Activated CD4-positive, alpha-beta T cell treated with anti-CD3 and anti-CD28 coated beads, Interleukin-2, amount 50 U/mL, for 1 hour (primary cell): ENCODE results near the gene GRAMD1A.
"Not testable (repeated sequence)": the region's sequence is repeated elsewhere in the genome, so short reads cannot be mapped to it uniquely, and the experiment has no call there.

Experiments used
- DNase-seq: peaks from one replicate; pipeline ENCODE4 v3.0.0-alpha.2; 2020

The GRAMD1A gene

DNA sequence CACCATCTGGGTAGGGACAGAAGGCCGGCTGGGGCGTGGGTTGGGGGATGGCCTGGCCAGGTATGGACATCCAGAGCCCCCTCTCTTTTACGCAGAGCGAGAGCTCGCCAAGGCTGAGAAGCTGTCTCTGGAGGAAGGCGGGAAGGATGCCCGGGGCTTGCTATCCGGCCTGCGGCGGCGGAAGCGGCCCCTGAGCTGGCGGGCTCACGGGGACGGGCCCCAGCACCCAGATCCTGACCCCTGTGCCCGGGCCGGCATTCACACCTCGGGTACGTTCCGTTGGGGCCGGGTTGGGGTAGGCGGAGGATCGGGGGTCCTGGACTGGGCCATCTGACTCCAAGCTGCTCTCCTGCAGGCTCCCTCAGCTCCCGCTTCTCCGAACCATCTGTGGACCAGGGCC lies 21.5 kb downstream of the GRAMD1A start:
- DNase-seq: no peak

DNA sequence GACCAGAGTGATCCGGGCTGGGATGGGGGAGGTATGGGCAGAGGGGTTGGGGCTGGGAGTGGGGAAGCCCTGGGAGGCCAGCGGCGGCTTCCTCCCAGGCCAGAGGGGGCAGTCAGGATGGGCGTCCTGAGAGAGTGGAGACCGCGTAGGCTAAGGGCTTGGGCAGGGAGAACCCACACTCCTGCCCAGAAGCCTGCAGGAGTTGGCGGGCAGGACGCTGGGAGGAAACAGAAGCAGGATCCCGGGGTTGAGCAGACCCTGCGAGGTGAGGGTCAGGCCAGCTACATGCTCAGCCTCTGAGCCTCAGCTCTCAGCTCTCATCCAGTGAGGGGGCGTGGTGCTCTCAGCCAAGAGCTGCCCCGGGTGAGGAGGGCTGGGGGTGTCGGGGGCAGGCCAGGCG lies 22.3 kb downstream of the GRAMD1A start:
- no peak for DNase-seq

DNA sequence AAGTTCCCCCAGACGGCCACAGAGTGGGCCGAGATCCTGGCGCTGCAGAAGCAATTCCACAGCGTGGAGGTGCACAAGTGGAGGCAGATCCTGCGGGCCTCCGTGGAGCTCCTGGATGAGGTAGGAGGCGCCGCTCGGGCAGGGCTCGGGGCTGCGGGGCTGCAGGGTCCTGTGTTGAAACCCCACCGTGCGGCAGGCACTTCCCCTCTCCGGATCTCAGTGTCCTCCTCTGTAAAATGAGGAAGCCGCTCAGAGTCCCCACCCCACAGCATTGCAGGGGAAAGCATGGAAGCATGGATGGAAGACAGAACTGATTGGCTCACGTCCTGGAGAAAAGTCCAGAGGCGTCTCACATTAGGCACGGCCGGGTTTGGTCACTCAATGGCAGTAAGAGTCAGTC lies 23.3 kb downstream of the GRAMD1A start:
- DNase-seq: no peak

DNA sequence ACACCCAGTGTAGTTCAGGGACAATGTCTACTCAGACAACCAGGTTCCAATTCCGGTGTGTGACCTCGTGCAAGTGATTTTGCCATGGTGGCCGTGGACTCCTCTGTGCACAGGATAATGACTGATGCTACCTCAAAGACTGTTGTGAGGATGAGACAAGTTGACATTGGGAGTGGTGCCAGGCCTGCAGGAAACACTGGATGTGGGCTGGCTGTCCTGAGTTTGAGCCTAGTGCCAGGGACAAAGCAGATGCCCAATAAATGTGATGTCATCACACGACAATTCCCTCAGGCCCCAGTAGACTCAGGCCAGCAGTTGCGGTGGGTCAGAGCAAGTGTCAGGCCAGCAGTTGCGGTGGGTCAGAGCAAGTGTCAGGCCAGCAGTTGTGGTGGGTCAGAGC lies 24.0 kb downstream of the GRAMD1A start:
- no peak for DNase-seq

DNA sequence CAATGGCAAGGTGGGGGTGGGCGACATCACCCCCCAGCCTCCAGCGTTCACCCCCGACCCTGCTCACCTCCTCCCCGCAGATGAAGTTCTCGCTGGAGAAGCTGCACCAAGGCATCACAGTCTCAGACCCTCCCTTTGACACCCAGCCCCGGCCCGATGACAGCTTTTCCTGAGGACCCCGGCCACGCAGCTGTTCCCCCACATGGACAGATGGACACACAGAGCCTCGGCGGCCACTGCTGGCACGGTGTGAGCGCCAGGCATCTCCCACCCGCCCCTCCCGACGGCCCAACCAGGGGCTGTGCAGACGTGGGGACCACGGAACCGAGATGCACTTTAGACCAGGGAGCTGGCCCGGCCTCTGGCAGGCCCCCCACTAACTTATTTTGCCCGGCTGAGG lies 25.8 kb downstream of the GRAMD1A start:
- DNase-seq: no peak

DNA sequence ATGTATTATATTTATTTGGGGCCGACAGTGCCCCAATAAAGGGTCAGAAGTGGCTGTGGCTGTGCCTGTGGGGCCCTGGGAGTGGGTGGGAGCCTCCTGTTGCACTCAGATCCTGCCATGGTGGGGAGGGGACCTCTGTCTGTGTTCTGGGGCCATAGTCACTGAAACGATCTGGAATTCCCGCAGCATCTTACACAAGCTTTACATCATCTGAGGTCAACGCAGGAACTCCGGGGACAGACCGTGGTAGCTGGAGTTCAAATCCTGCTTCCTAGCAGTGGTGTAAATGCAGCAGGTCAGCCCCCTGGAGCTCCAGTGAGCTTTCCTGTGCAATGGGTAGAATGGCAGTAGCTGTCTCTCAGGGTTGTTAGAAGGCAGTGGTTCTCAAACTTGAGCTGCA lies 26.3 kb downstream of the GRAMD1A start:
- no peak for DNase-seq

DNA sequence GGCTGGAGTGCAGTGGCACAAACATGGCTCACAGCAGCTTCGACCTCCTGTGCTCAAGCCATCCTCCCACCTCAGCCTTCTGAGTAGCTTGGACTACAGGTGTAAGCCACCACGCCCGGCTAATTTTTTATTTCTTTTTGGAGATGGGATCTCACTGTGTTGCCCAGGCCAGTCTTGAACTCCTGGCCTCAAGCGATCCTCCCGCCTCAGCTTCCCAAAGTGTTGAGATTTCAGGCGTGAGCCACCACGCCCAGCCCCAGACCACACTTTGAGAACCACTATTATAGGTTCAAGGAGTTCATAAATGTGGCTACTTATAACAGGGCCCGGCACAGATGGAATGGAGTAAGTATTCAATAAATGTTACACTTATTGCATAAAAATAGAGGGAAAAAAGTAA lies 26.9 kb downstream of the GRAMD1A start:
- no peak for DNase-seq

DNA sequence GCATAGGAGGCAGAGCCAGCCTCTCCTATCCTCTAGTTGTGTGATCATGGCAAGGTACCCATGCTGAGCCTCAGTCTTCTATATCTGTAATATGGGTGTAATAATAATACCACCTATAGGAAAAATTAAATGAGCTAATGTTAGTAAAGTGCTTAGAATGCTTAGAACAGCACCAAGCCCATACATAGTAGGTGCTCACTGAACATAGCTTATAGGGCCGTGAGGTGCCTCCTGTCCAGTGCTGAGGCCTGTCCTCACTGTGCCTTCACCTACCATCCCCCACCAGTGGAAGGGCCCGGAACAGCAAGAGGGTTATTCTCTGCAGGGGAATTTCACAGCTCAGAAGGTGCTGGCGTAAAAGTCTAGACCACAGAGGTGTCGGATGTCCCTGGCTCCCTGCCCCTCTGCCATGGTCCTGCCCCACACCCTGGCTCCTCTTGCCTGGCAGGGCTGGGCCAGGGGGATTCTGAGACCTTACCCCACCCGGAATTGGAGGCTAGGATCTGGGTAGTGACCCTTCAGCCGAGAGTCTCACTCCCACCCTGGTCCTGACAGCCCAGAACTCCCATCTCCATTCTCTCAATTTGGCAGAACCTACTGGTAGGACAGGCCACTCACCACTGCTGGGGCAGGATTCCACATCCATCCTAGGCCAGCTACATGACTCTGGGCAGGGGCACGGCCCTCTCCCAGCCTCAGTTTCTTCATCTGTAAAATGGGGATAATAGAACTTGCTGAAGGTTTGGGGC lies 27.9 kb downstream of the GRAMD1A start:
- DNase-seq: no peak

DNA sequence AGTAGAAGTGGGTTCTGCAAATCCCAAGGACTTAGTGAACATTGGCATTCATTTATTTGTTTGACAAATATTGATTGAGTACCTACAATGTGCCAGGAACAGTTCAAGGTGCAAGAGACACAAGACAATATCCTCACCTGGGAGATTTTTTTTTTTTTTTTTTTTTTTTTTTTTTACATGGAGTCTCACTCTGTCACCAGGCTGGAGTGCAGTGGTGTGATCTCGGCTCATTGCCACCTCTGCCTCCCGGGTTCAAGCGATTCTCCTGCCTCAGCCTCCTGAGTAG lies 28.4 kb downstream of the GRAMD1A start:
- DNase-seq: not testable (repeated sequence)

DNA sequence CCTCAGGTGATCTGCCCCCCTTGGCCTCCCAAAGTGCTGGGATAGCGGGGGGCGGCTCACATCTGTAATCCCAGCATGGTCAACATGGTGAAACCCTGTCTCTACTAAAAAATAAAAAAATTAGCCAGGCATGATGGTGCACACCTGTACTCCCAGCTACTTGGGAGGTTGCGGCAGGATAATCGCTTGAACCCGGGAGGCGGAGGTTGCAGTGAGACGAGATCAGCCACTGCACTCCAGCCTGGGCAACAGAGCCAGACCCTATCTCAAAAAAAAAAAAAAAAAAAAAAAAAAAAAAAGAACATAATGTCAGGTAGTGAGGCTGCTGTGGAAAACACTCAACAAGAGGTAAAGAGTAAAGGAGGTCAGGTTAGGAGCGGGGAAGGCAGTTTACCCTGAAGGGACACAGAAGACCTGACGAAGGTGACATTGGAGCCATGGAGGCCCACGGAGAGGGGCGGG lies 29.2 kb downstream of the GRAMD1A start:
- not testable (repeated sequence) for DNase-seq

DNA sequence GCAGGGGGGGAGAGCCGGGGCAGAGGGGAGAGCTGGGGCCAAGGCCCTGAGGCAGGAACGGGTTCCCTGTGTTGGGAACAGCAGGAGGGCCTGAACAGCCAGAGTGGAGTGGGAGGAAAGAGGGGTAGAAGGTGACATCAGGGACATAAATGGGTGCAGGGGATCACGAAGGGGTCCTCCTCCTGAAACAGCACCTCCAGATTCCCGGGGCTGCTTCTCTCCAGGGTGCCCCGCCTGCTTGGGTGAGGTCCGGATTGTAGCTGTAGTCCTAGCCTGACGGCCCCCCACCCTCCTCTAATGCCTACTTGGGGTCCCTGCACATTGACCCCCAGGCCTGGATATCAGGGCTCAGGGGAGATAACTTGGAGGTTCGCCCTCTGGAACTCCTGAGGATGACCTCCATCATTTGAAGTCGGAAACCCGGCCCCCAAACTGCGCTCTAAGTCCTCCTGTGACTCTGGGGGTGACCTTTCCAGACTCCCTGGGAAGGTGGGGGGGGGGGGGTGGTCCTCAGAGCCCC lies 29.7 kb downstream of the GRAMD1A start:
- DNase-seq: no peak

DNA sequence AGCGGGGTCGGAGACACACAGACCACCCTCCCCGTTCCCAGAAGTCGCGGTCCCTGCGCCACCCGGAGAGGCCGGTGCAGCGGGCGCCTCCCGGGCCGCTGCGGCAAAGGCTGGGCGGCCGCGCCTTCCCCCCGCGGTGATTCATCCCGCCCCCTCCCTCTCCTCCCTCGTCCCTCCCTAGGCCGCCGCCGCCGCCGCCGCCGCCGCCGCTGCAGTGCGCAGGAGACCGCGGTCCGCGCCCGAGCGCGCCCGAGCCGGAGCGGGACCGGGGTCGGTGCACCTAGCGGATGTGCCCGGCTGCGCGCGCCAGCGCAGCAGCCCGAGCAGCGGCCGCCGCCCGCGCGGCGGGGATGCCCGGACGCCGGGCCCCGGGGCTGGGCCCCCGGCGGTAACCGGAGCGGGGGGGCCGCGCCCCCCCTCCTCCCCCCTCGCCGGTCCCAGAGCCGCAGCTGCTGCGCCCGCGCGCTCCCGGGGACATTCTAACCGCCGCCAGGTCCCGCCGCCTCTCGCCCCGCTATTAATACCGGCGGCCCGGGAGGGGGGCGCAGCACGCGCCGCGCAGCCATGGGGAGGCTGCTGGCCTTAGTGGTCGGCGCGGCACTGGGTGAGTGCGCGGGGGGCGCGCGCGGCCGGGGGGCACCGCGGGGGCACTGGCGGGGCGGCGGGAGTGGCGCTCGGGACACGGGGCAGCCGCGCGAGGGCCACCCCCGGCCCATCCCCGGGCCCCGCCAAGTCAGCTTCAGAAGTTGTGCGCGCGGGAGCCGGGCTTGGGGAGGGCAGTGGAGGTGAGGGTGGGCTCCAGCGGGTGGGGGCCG lies 30.3 kb downstream of the GRAMD1A start, which contains the start of gene SCN1B:
SCN1B (plus strand) TSS at position 214 of the 815 bp plus-strand sequence; CDS start at position 565, 351 bp downstream.
- peak; percentile 61 for DNase-seq

DNA sequence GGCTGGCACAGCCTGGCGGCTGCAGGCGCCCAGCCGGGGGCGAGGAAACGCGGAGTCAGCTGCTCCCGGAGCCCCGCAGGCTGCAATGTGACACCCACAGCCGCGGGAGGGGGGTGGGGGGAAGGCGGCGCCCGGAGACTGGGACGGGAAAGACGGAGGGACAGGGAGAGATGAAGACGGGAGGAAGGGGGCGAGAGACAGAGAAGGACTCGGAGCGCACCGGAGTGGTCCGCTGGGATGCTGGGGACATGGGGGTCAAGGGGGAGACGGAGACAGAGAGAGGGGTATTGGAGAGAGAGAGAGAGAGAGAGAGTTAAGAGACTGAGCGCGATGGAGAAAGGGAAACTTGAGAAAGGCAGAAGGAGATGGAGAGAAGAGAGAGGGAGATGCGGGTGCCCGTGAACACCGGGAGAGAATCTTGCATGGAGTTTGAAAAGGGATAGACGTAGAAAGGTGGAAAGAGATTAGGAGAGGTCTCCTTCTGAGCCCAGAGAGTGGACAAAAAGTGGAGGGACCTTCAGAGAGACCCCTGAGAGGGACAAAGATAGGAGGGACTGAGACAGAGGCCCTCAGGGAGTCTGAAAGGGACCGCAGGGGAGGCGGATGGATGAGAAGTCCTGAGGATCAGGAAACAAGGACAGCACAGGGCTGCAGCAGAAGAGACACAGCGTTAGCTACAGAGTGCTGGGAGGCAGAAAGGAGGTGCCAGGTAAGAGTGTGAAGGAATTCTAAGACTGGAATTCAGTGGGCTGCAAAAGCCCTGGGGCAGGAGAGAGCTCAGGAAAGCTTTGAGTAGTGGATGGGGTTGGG lies 31.2 kb downstream of the GRAMD1A start:
- no peak for DNase-seq

DNA sequence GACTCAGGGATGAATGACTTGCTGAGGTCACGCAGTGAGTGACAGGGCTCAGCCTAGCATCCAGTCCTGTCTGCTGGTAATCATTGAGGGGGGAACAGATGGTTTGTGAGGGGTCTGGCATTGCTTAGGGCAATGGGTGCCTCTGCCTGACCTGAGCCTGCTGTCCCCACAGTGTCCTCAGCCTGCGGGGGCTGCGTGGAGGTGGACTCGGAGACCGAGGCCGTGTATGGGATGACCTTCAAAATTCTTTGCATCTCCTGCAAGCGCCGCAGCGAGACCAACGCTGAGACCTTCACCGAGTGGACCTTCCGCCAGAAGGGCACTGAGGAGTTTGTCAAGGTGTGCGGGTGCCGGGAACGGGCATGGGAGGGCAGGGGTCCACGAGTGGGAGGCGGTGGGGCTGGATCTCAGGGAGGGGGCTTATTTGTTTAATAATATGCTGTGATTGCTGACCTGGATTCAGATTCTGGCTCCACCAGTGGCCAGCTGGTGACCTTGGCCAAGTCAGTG lies 32.3 kb downstream of the GRAMD1A start:
- no peak for DNase-seq

DNA sequence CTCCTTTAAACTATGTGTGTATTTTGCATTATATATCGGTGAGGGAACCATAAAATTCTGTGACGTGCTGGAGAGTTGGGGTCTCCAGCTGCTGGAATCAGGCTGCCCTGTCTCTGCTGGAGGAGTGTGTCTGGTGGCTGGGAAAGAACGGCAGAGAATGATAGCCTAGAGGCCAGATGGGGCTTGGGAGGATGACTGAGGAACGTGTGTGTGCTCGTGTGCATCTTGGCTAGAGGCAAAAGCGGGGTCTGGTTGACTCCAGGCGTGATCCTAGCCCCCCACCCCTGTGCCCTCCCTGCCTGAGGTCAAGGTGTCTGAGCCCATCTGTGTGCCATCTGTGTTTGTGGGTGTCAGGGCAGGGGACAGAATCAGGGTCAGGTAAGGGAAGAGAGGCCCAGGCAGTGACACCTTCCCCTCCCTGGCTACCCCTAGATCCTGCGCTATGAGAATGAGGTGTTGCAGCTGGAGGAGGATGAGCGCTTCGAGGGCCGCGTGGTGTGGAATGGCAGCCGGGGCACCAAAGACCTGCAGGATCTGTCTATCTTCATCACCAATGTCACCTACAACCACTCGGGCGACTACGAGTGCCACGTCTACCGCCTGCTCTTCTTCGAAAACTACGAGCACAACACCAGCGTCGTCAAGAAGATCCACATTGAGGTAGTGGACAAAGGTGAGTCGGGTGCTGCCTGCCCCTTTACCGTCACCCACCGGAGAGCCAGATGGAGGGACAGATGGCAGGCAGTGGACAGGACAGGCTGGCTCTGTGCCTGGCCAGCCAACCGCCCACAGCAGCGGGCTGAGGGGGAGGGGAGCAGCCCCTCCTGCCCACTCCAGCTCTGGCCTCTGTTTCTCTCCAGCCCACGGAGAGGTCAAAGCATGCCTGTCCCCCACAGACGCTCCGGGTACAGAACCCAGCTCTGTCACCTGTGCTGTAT lies 33.2 kb downstream of the GRAMD1A start:
- DNase-seq: no peak

DNA sequence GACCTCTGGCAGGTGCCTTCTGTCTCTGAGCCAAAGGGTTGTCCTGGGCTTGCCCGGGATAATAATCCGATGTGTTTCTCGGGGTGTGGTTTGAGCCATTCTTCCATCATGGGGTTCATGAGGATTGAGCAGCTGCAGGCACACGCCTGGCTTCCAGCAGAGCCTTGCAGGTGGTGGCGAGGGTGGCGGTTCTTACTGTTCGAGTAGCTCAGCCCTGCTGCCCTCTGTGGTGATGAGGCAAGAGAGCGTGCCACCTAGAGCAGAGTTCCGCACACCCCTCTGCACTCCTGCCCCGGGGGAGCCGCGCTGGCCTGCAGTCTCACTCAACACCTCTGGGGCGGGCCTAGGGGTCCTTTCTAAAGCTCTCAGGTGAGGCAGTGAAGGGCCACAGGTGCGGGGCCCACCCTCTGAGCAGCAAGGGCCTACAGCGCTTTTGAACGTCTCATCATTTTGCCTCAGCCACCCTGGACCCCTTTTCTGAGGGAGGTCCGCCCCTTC lies 33.9 kb downstream of the GRAMD1A start:
- no peak for DNase-seq

DNA sequence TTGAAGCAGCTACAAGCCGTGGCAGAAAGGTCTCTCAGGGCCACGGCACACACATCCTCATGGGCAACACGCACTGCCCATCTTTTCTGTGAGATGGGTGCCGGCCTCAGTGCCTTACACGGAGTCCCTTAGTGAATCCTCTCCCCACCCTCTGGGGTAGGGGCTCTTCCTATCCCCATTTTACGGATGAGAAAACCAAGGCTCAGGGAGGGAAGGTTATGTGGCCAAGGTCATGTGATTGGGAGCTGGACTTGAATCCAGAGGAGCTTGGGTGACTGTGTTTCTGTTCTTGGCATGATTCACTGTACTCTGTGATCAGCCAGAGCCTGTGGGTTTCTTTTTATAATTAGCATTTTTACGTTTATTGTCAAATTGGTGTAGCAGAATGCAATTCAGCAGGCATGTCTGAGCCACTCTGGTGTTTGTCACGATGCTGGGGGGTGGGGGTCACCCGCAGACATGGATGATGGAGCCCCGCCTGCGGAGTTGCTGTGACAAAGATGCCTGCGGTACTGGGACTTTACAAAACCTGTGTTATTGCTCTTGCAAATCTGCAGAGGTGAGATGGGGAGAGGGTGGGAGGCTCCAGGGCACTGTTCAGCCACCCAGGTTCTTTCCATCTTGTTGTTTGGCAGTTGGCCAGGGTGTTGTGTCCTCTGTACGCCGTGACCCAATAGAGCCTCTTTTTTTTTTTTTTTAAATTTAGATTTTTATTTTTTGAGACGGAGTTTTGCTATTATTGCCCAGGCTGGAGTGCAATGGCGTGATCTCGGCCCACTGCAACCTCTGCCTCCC lies 34.7 kb downstream of the GRAMD1A start:
- no peak for DNase-seq

DNA sequence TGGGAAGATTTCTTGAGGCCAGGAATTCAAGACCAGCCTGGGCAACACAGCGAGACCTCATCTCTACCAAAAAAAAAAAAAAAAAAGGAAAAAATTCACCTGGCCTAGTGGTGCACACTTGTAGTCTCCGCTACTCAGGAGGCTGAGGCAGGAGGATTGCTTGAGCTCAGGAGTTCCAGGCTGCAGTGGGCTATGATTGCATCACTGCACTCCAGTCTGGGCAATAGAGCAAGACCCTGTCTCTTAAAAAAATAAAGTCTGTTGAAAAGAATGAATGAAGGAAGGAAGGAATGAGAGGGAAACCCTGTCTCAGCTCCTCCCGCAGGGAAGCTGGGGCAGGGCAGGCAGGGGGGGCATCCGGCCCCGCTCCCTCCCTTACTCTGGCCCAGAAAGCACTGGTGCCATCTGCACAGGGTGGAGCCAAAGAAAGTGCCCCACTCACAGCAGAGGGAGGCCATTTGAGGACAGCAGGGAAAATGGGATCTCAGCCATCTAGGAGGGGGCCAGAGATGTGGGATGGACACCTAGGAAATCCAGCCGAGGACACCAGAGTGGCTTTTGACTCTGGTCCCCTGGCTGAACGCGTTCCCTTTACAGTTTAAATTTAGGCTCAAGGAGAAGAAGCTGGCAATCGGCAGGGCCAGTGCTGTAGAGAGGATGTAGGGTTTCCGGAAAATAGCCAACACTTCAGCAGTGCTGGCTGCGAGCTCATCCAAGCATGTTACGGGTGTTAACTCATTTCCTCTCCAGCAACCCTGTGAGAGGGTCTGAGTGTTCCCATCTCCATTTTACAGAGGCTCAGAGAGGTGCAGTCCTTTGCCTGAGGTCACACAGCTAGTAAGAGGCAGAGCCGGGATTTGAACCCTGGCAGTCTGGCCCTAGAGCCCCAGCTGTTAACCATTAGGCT lies 37.8 kb downstream of the GRAMD1A start:
- no peak for DNase-seq

DNA sequence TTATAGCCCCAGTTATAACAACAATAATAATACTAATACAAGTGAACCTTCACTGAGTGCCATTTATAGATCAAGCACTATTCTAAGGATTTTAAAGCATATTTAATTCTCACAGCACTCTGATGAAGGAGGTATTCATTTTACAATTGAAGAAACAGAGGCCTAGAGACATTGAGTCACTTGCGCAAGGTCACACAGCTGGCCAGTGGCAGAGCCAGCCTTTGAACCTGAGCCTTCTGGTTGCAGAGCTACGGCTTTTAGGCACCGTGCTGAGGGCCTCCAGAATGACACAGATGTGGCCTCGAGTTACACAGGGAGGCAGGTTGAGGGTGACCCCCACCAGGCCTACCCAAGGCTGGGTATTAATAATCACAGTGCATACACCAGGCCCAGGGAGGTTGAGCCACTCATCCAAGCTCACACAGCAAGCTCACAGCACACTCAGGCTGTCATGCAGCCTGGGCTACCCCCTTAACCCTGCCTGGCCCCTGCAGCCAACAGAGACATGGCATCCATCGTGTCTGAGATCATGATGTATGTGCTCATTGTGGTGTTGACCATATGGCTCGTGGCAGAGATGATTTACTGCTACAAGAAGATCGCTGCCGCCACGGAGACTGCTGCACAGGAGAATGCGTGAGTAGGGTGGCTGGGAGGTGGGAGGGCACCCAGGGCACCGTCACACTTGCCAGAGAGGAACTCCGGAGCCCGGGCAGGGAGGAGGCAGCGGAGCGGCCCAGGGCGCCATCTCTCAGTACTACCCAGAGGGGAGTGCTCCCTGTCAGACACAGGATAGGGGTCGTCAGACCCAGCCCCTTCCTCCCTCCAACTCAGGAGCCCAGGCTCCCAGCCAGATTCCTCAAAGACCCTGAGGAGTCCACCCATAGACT lies 38.7 kb downstream of the GRAMD1A start:
- no peak for DNase-seq
